Glutamatergic neuron (in vitro differentiated cells): Measurements from ENCODE around the gene SDHA. TPM values are rescaled to one million over a fixed set of nuclear protein-coding genes. Genes with fewer than 3 reads are reported as not detected.
A peak's percentile ranks its signal among the peaks of the same experiment; 100 is the strongest.
"Not testable (repeated sequence)": the region's sequence is repeated elsewhere in the genome, so short reads cannot be mapped to it uniquely, and the experiment has no call there.

ENCODE experiments used
- DNase-seq: peaks from one replicate; pipeline ENCODE4 v3.0.0; 2022
- H3K27ac Mint-ChIP-seq: one replicate; pipeline ENCODE4 v1.8.0; 2020; ENCODE audit warnings: mild to moderate bottlenecking, mixed read lengths, inconsistent platforms; ENCODE audit not compliant: unreplicated experiment
- H3K27me3 Mint-ChIP-seq: one replicate; pipeline ENCODE4 v1.8.0; 2020; ENCODE audit warnings: mild to moderate bottlenecking, moderate library complexity, mixed read lengths, inconsistent platforms; ENCODE audit not compliant: unreplicated experiment
- H3K36me3 Mint-ChIP-seq: one replicate; pipeline ENCODE4 v1.8.0; 2020; ENCODE audit warnings: mild to moderate bottlenecking, mixed read lengths, inconsistent platforms; ENCODE audit not compliant: unreplicated experiment
- H3K4me1 Mint-ChIP-seq: one replicate; pipeline ENCODE4 v1.8.0; 2020; ENCODE audit warnings: mild to moderate bottlenecking, low read depth, mixed read lengths, inconsistent platforms; ENCODE audit not compliant: unreplicated experiment
- H3K4me3 Mint-ChIP-seq: one replicate; pipeline ENCODE4 v1.8.0; 2020; ENCODE audit warnings: mild to moderate bottlenecking, mixed read lengths, inconsistent platforms; ENCODE audit not compliant: unreplicated experiment
- H3K9me3 Mint-ChIP-seq: one replicate; pipeline ENCODE4 v1.8.0; 2020; ENCODE audit warnings: mild to moderate bottlenecking, moderate library complexity, mixed read lengths, inconsistent platforms; ENCODE audit not compliant: unreplicated experiment
- total RNA-seq: library from RNA; stranded (reverse); fragmentation: NEBNext Ultra II Directional; extraction: Animal tissue kit (Norgen Biotek cat#: 25700); gene quantifications from one replicate; pipeline ENCODE4 v1.2.1, GENCODE V29; 2021; ENCODE audit not compliant: unreplicated experiment
- TF ChIP-seq, protein P1 (sequence below): fragments of 200-600 bp; sonication (generic); IDR thresholded peaks from one replicate; pipeline ENCODE4 v1.5.0; 2021; ENCODE audit not compliant: partially characterized antibody, unreplicated experiment

Gene SDHA
- total RNA-seq, 1 donor from 2014 or later, result 81.3 TPM

DNA sequence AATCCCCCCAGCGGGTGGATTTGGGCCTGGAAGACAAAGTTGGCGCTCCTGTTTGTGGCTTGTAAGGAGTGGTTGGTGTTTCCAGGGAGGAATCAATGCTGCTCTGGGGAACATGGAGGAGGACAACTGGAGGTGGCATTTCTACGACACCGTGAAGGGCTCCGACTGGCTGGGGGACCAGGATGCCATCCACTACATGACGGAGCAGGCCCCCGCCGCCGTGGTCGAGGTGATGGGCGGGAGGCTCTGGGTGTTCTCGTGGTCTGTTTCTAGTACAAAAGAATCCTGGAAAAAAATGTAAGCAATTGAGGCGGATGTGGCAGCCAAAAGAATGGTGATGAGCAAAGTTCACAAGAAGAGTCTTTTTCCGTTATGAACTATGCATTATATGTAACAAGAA lies 7.2 kb downstream of the SDHA start:
- peaks cover 8% of the 10 kb centered on the region for H3K36me3 Mint-ChIP-seq
- DNase-seq, result no peak
- H3K4me3 Mint-ChIP-seq, result no peak overlapping the region
- TF ChIP-seq, protein P1, sequence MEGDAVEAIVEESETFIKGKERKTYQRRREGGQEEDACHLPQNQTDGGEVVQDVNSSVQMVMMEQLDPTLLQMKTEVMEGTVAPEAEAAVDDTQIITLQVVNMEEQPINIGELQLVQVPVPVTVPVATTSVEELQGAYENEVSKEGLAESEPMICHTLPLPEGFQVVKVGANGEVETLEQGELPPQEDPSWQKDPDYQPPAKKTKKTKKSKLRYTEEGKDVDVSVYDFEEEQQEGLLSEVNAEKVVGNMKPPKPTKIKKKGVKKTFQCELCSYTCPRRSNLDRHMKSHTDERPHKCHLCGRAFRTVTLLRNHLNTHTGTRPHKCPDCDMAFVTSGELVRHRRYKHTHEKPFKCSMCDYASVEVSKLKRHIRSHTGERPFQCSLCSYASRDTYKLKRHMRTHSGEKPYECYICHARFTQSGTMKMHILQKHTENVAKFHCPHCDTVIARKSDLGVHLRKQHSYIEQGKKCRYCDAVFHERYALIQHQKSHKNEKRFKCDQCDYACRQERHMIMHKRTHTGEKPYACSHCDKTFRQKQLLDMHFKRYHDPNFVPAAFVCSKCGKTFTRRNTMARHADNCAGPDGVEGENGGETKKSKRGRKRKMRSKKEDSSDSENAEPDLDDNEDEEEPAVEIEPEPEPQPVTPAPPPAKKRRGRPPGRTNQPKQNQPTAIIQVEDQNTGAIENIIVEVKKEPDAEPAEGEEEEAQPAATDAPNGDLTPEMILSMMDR, result no peak
- H3K9me3 Mint-ChIP-seq, result no peaks in the 10 kb centered on the region
- peaks cover 8% of the 10 kb centered on the region for H3K4me1 Mint-ChIP-seq
- peaks cover 1% of the 10 kb centered on the region for H3K27me3 Mint-ChIP-seq
- no peak overlapping the region for H3K27ac Mint-ChIP-seq

DNA sequence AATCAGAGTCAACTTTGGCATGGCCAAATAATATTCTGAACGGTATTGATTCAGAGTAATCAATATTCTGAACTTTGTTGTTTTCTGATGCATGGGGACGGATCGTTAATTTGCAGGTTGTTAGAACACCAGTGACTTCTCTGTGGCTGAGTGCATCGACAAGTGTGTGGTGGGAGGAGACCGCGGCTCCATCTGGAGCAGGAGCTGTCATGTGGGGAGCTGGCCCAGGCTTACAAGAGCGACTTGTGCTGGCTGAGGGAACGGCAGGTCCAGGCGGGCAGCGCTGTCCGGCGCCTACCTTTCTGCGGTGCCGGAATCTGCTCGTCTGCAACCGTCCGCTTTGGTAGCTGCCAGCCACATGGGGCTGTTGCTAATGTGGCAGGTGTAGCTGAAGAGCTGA lies 9.3 kb downstream of the SDHA start:
- not testable (repeated sequence) for H3K9me3 Mint-ChIP-seq, H3K27me3 Mint-ChIP-seq, H3K36me3 Mint-ChIP-seq, H3K4me1 Mint-ChIP-seq, H3K27ac Mint-ChIP-seq, DNase-seq
- peak overlapping the region; percentile 5 for H3K4me3 Mint-ChIP-seq

DNA sequence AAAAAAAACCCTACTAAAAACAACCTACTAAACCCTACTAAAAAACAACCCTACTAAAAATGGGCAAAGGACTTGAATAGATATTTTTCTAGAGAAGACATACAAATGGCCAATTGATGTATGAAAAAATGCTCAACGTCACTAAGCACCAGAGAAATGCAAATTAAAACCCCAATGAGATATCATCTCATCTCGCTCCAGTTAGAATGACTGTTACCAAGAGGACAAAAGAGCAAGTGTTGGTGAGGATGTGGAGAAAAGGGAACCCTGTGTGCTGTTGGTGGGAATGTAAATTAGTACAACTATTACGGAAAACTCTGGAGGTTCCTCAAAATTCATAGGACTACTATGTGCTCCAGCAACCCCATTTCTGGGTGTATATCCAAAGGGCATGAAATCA lies 10.8 kb downstream of the SDHA start:
- Mint-ChIP-seq H3K4me3 (no peak overlapping the region), H3K36me3 (peaks cover 8% of the 10 kb centered on the region), H3K27me3 (peaks cover 1% of the 10 kb centered on the region), H3K9me3 (no peaks in the 10 kb centered on the region), H3K4me1 (no peaks in the 10 kb centered on the region), H3K27ac (no peak overlapping the region)
- TF ChIP-seq, protein P1, result no peak
- no peak for DNase-seq

DNA sequence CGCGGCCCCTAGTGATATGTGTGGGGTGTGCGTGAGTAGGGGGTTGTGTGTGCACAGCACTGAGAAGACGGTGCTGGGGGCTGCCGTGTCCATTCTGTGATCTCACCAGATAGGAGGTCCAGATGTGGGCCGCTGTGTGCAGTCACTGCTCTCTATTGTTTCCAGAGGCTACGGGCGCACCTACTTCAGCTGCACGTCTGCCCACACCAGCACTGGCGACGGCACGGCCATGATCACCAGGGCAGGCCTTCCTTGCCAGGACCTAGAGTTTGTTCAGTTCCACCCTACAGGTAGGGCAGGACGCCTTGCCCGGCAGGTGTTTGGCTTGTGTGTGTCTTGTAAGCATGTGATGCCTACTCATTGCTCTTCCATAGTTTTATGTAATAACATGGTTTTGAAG lies 12.6 kb downstream of the SDHA start:
- TF ChIP-seq, protein P1, result no peak
- Mint-ChIP-seq H3K9me3 (no peaks in the 10 kb centered on the region), H3K36me3 (peaks cover 3% of the 10 kb centered on the region), H3K27me3 (no peaks in the 10 kb centered on the region), H3K27ac (no peak overlapping the region), H3K4me1 (no peaks in the 10 kb centered on the region), H3K4me3 (no peak overlapping the region)
- DNase-seq, result no peak

DNA sequence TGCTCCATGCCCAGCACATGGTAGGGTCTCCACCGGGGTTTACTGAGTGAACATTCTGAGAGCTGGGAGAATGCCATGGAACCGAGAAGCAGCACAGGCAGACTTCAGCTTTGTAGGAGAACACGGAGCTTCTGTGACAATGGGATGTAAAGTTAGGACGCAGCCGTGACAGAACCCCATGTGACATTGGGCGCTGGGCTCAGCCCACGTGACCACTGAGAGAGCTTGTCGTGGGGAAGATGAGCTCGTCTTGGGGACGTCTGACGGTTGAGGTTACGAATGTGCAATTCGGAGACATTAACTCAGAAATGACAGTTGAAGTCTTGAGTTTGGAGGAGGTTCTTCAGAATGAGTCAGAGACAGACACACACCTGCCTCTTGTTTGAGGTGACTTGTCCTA lies 13.5 kb downstream of the SDHA start:
- H3K4me1 Mint-ChIP-seq, result no peaks in the 10 kb centered on the region
- no peak overlapping the region for H3K4me3 Mint-ChIP-seq
- DNase-seq, result no peak
- H3K9me3 Mint-ChIP-seq, result no peaks in the 10 kb centered on the region
- no peak overlapping the region for H3K27ac Mint-ChIP-seq
- no peaks in the 10 kb centered on the region for H3K27me3 Mint-ChIP-seq
- TF ChIP-seq, protein P1, result no peak
- no peaks in the 10 kb centered on the region for H3K36me3 Mint-ChIP-seq

DNA sequence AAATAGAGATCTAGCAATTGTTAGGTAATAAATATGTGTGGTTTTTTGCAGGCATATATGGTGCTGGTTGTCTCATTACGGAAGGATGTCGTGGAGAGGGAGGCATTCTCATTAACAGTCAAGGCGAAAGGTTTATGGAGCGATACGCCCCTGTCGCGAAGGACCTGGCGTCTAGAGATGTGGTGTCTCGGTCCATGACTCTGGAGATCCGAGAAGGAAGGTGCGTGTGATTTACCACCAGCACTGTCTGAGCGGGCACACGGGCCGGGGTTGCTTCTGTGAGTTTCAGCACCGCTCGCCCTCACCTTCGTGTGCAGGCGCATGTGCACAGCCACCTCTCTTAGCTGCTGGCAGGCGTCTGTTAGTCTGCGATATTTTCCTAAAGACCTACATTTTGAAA lies 15.3 kb downstream of the SDHA start:
- not testable (repeated sequence) for H3K4me1 Mint-ChIP-seq

More for the DNA sequence above, 15.3 kb downstream of the SDHA start:
- not testable (repeated sequence) for H3K27me3 Mint-ChIP-seq, H3K9me3 Mint-ChIP-seq, H3K27ac Mint-ChIP-seq, DNase-seq, H3K36me3 Mint-ChIP-seq, H3K4me3 Mint-ChIP-seq
